ENCODE results near the gene PRKCA. TPM values are rescaled to one million over a fixed set of nuclear protein-coding genes. Genes with fewer than 3 reads are reported as not detected.

Gene PRKCA
- total and polyA plus RNA-seq, 10 of the 15 experiments (the other 5 are each of a cell fraction or from before 2014, with no cell fraction given), result 0.11 to 14.6 (median 0.72) TPM

GRCh38 chr17:66574123-66574522 is 271.7 kb downstream of the PRKCA start (continued):
- no peak for TF ChIP-seq CHD4 (IDR thresholded peaks at IDR 0.05)

- H3K9me3 ChIP-seq (replicated peaks; ENCODE audit: control insufficient read depth, insufficient read depth, low read length), result no peaks in the 10 kb centered on the region
- H3K4me2 ChIP-seq (ENCODE audit: control insufficient read depth, insufficient read depth), result no peak overlapping the region
- no peak overlapping the region for H2AFZ ChIP-seq (ENCODE audit: control insufficient read depth, low read depth, low read length)
- RAD21 ChIA-PET (ENCODE audit: unreplicated experiment), result no interaction called here
- H3K27ac ChIP-seq (ENCODE audit: control insufficient read depth, insufficient read depth), result no peak overlapping the region
- no peak for FAIRE-seq
- ATAC-seq, result no peak
- no peaks in the 10 kb centered on the region for H3K4me1 ChIP-seq (ENCODE audit: control insufficient read depth, insufficient read depth, low read length)
- H3K36me3 ChIP-seq (ENCODE audit: control insufficient read depth in 2 of 2, insufficient read depth in 2 of 2, low read length in 1 of 2), result no peaks in the 10 kb centered on the region
- SMC1A ChIA-PET (ENCODE audit: uncharacterized antibody, unreplicated experiment), result no interaction called here
- 24% methylated on average over 6 of the region's 6 CpGs for WGBS (ENCODE audit: insufficient coverage, insufficient replicate concordance, low lambda C conversion rate, missing lambda C conversion rate)
- CTCF ChIA-PET, result interaction anchor here (1.4 kb wide), 1 partner anchor 10 kb away, joined by 5 read pairs; no protein-coding TSS in a partner anchor
- no TSS peak for BruUV-seq (replicated peaks)
- no peak for DNase-seq (ENCODE audit: low read depth, low spot score)
- H3K4me3 ChIP-seq, result no peak overlapping the region
- H4K20me1 ChIP-seq (ENCODE audit: control insufficient read depth, insufficient read depth), result no peaks in the 10 kb centered on the region
- POLR2A ChIA-PET, result interaction anchor here (0.7 kb wide), 2 partner anchors 39 to 410 kb away, joined by 3 to 7 read pairs; no protein-coding TSS in a partner anchor
- no peaks in the 10 kb centered on the region for H3K27me3 ChIP-seq (replicated peaks in 1 of 2; ENCODE audit: control insufficient read depth in 2 of 2, insufficient read depth in 2 of 2, low read length in 1 of 2)
- no peak overlapping the region for H3K9ac ChIP-seq (ENCODE audit: control insufficient read depth, insufficient read depth, low read length)
- TF ChIP-seq NR2F1 (conservative IDR thresholded peaks at IDR 0.05) (no peak), JUND (IDR thresholded peaks at IDR 0.05; ENCODE audit: low read depth, low read length) (no peak), E2F4 (IDR thresholded peaks at IDR 0.05; ENCODE audit: low read depth, low read length) (no peak), CHD1 (IDR thresholded peaks at IDR 0.05; ENCODE audit: low read depth, low read length) (no peak), YY1 (IDR thresholded peaks at IDR 0.05; ENCODE audit: low read depth, low read length) (no peak), NFIC (IDR thresholded peaks at IDR 0.05; ENCODE audit: low read depth, low read length) (no peak), TCF7 (IDR thresholded peaks at IDR 0.05; ENCODE audit: borderline replicate concordance) (no peak), KLF5 (IDR thresholded peaks at IDR 0.05; ENCODE audit: partially characterized antibody) (no peak), SMARCA5 (IDR thresholded peaks at IDR 0.05) (no peak), POLR2A (IDR thresholded peaks at IDR 0.05; ENCODE audit: low read depth, low read length) (no peak), NFXL1 (IDR thresholded peaks at IDR 0.05; ENCODE audit: borderline replicate concordance) (no peak), MYB (IDR thresholded peaks at IDR 0.05; ENCODE audit: borderline replicate concordance, low read depth, low read length) (no peak), PML (IDR thresholded peaks at IDR 0.05; ENCODE audit: low read length) (no peak), DPF2 (IDR thresholded peaks at IDR 0.05) (no peak), ZBED1 (IDR thresholded peaks at IDR 0.05; ENCODE audit: borderline replicate concordance) (no peak), TCF12 (IDR thresholded peaks at IDR 0.05; ENCODE audit: low read depth, low read length) (no peak), IRF4 (IDR thresholded peaks at IDR 0.05; ENCODE audit: low read depth, low read length) (no peak), STAT3 (IDR thresholded peaks at IDR 0.05; ENCODE audit: low read depth, low read length) (no peak), CUX1 (IDR thresholded peaks at IDR 0.05; ENCODE audit: insufficient replicate concordance, low read depth, low read length) (no peak), ZSCAN29 (IDR thresholded peaks at IDR 0.05) (no peak)
- H3K79me2 ChIP-seq (ENCODE audit: control insufficient read depth, insufficient read depth, low read length), result no peaks in the 10 kb centered on the region
- intact Hi-C loops (cut with micrococcal nuclease; ENCODE audit: unreplicated experiment), result no loop called here
- in situ Hi-C loops (cut with MboI), result no loop called here
Measured at GRCh38 chr17:66576473-66576872, 274.1 kb downstream of the PRKCA start.

Measured in GM12878 (cell line).